B cell (primary cell): ENCODE data around the gene XYLT1. TPM values are rescaled to one million over a fixed set of nuclear protein-coding genes. Genes with fewer than 3 reads are reported as not detected.

Experiments
- ATAC-seq: fragments of 200-7000 bp; cut with Tn5 transposase; one replicate; pipeline ENCODE4 v1.10.0; 2021; ENCODE audit warnings: low read depth, mild to moderate bottlenecking, moderate number of reproducible peaks, moderate library complexity
- CTCF ChIA-PET: fragments of 350-600 bp; sonication (Branson Sonifier 250); formaldehyde crosslinking; loops from one replicate; lab custom pipeline; 2021; ENCODE audit warnings: antibody characterized with exemption, inconsistent platforms; lab: Charles Lee
- POLR2A ChIA-PET: fragments of 350-600 bp; sonication (Branson Sonifier 250); formaldehyde crosslinking; loops from one replicate; lab custom pipeline; 2021; ENCODE audit warnings: antibody characterized with exemption; lab: Charles Lee
- DNase-seq: peaks from one replicate; pipeline ENCODE4 v3.0.0; 2013
- H2AFZ ChIP-seq: 2 replicates; pipeline ENCODE4 v1.6.1; 2012; ENCODE audit warnings: mild to moderate bottlenecking, low read depth, low read length; ENCODE audit not compliant: insufficient read depth, poor library complexity, severe bottlenecking
- H3K27ac ChIP-seq, 2 donors: 1 replicate in 1 of 2; 2 replicates in 1 of 2; pipeline ENCODE4 v1.5.1; 2012 to 2013; ENCODE audit warnings: low read length in 2 of 2, mild to moderate bottlenecking in 2 of 2, moderate library complexity in 1 of 2
- H3K27me3 ChIP-seq, 4 experiments: fragments of 200-600 bp in 1 of 4; sonication (generic) in 1 of 4; replicated peaks in 1 of 4; 1 replicate in 2 of 4; 2 replicates in 2 of 4; pipeline versions ENCODE4 v1.6.1 to v1.7.0; 2013 to 2016; ENCODE audit warnings: low read length in 3 of 4, mild to moderate bottlenecking in 2 of 4, mixed read lengths in 1 of 4, moderate library complexity in 1 of 4; ENCODE audit not compliant: insufficient read depth in 4 of 4, control insufficient read depth in 3 of 4; ENCODE audit errors: control extremely low read depth in 1 of 4
- H3K36me3 ChIP-seq, 2 experiments: replicated peaks in 1 of 2; 1 replicate in 1 of 2; 2 replicates in 1 of 2; pipeline versions ENCODE4 v1.6.1 to v1.7.1; 2013; ENCODE audit warnings: low read length in 1 of 2; ENCODE audit not compliant: insufficient read depth in 2 of 2, control insufficient read depth in 1 of 2; ENCODE audit errors: control extremely low read depth in 1 of 2, extremely low read depth in 1 of 2
- H3K4me1 ChIP-seq, 2 donors: fragments of 200-600 bp in 1 of 2; sonication (generic) in 1 of 2; 1 replicate in 1 of 2; 2 replicates in 1 of 2; pipeline versions ENCODE4 v1.5.1 to v1.6.1; 2013 to 2017; ENCODE audit warnings: low read length in 2 of 2; ENCODE audit not compliant: control insufficient read depth in 2 of 2, insufficient read depth in 2 of 2
- H3K4me2 ChIP-seq: replicated peaks from 2 replicates; pipeline ENCODE3; 2012; ENCODE audit warnings: mild to moderate bottlenecking, low read depth, low read length; ENCODE audit not compliant: poor library complexity, severe bottlenecking
- H3K4me3 ChIP-seq, 5 experiments: fragments of 200-600 bp in 1 of 5; sonication (generic) in 1 of 5; 1 replicate in 3 of 5; 2 replicates in 2 of 5; pipeline versions ENCODE4 v1.5.1 to v1.7.0; 2011 to 2016; ENCODE audit warnings: low read length in 4 of 5, mild to moderate bottlenecking in 4 of 5, low read depth in 2 of 5, control low read depth in 1 of 5, moderate library complexity in 1 of 5; ENCODE audit not compliant: insufficient read depth in 1 of 5; ENCODE audit errors: control extremely low read depth in 1 of 5, extremely low read depth in 1 of 5
- H3K79me2 ChIP-seq: fragments of 200-600 bp; sonication (generic); one replicate; pipeline ENCODE4 v1.6.0; 2016; ENCODE audit warnings: low read length; ENCODE audit not compliant: control insufficient read depth, insufficient read depth
- H3K9ac ChIP-seq: fragments of 200-600 bp; sonication (generic); 2 replicates; pipeline ENCODE4 v1.6.1; 2017; ENCODE audit warnings: mild to moderate bottlenecking, low read length, moderate library complexity
- H3K9me3 ChIP-seq, 3 donors: one replicate each; pipeline versions ENCODE4 v1.6.1 to v1.7.1; 2013; ENCODE audit warnings: low read length in 2 of 3; ENCODE audit not compliant: control insufficient read depth in 2 of 3, insufficient read depth in 1 of 3; ENCODE audit errors: control extremely low read depth in 1 of 3
- H4K20me1 ChIP-seq: 2 replicates; pipeline ENCODE4 v1.6.0; 2012; ENCODE audit warnings: mild to moderate bottlenecking, low read length; ENCODE audit not compliant: insufficient read depth, control insufficient read depth, poor library complexity, severe bottlenecking
- H3K27ac Mint-ChIP-seq: one replicate; pipeline ENCODE4 v1.8.0; 2021; ENCODE audit warnings: mixed read lengths
- H3K27me3 Mint-ChIP-seq: one replicate; pipeline ENCODE4 v1.8.0; 2021; ENCODE audit warnings: mixed read lengths
- H3K4me1 Mint-ChIP-seq: one replicate; pipeline ENCODE4 v1.8.0; 2021; ENCODE audit warnings: mixed read lengths
- H3K4me3 Mint-ChIP-seq: one replicate; pipeline ENCODE4 v1.8.0; 2021; ENCODE audit warnings: mixed read lengths
- H3K9me3 Mint-ChIP-seq: one replicate; pipeline ENCODE4 v1.8.0; 2022; ENCODE audit warnings: mixed read lengths; ENCODE audit not compliant: insufficient read depth
- CTCF ChIP-seq: fragments of 200-600 bp; IDR thresholded peaks from one replicate; pipeline ENCODE4 v1.8.0; 2022; ENCODE audit warnings: antibody characterized with exemption, mild to moderate bottlenecking
- EZH2 ChIP-seq: IDR thresholded peaks from 2 replicates; pipeline ENCODE4 v1.6.1; 2012; ENCODE audit warnings: borderline replicate concordance, low read depth, mild to moderate bottlenecking, moderate library complexity, low read length; ENCODE audit not compliant: insufficient read depth, poor library complexity, severe bottlenecking
- WGBS: methylation state at CpG from one replicate; pipeline ENCODE4 v1.1.5; 2013; ENCODE audit warnings: missing lambda C conversion rate; ENCODE audit not compliant: insufficient coverage; 5-methylcytosine and 5-hydroxymethylcytosine counted together
- intact Hi-C: fragments of 100-400 bp; cut with micrococcal nuclease; formaldehyde crosslinking; loops from one replicate; pipeline ENCODE4 v1.10.0; 2022
- polyA plus RNA-seq: library from polyadenylated mRNA; depleted of rRNA; stranded (reverse); fragments of >200 nt; gene quantifications from 2 replicates; pipeline ENCODE4 v1.2.3, GENCODE V29; 2012
- total RNA-seq, 2 donors: library from RNA; stranded (reverse); fragments of 120-200 nt in 1 of 2; gene quantifications; 1 replicate in 1 of 2; 2 replicates in 1 of 2; pipeline versions ENCODE4 v1.2.3 to v1.2.4, GENCODE V29; 2013 to 2022

XYLT1 gene
- total and polyA plus RNA-seq, 2 donors (not counting 1 experiment from before 2014, with no cell fraction given), result 8.7 to 59.6 TPM

GRCh38 chr16:17367923-17368322 is 102.8 kb downstream of the XYLT1 start:
- Histone ChIP-seq H3K79me2 (peaks cover 47% of the 10 kb centered on the region), H3K9ac (no peak overlapping the region), H4K20me1 (no peaks in the 10 kb centered on the region), H3K27ac (peak overlapping the region; percentile 91 to 93), H3K4me2 (peak overlapping the region; percentile 80), H3K27me3 (no peaks in the 10 kb centered on the region), H3K9me3 (peaks cover 0 to 7% (median 0%) of the 10 kb centered on the region in 3 donors), H3K4me3 (peak overlapping the region in 1 of 5 experiments; percentile 56), H2AFZ (no peak overlapping the region), H3K4me1 (peaks cover 95% of the 10 kb centered on the region in 2 donors), H3K36me3 (no peaks in the 10 kb centered on the region)
- Mint-ChIP-seq H3K4me1 (peaks cover 89% of the 10 kb centered on the region), H3K9me3 (peaks cover 5% of the 10 kb centered on the region), H3K27ac (peak overlapping the region; percentile 93), H3K27me3 (no peaks in the 10 kb centered on the region), H3K4me3 (peak overlapping the region; percentile 49)
- no peak for DNase-seq
- intact Hi-C loops, result loop anchor here (2.0 to 10.0 kb wide), 4 partner anchors 25 to 353 kb away; no protein-coding TSS in a partner anchor
- ATAC-seq, result no peak
- ChIA-PET POLR2A (interaction anchor here (1.3 to 3.2 kb wide), 3 partner anchors 10 to 66 kb away, joined by 3 to 15 read pairs (median 6); no protein-coding TSS in a partner anchor), CTCF (interaction anchor here (0.6 to 8.4 kb wide), 7 partner anchors 9 to 279 kb away, joined by 3 to 48 read pairs (median 10); no protein-coding TSS in a partner anchor)
- 48% methylated on average over 7 of the region's 10 CpGs for WGBS
- TF ChIP-seq EZH2 (no peak), CTCF (no peak)

- Mint-ChIP-seq H3K27me3 (no peaks in the 10 kb centered on the region), H3K9me3 (peaks cover 5% of the 10 kb centered on the region), H3K4me1 (peaks cover 93% of the 10 kb centered on the region), H3K4me3 (peak overlapping the region; percentile 68), H3K27ac (peak overlapping the region; percentile 93)
- H3K9ac ChIP-seq, result peak overlapping the region; percentile 10
- no peaks in the 10 kb centered on the region for H3K36me3 ChIP-seq
- ATAC-seq (peak; percentile 51), DNase-seq (peak; percentile 84)
- no peaks in the 10 kb centered on the region for H4K20me1 ChIP-seq
- H3K4me3 ChIP-seq, result no peak overlapping the region
- peaks cover 54% of the 10 kb centered on the region for H3K79me2 ChIP-seq
- WGBS, result 16% methylated on average over 9 of the region's 9 CpGs
- ChIA-PET POLR2A (interaction anchor here (0.8 to 3.2 kb wide), 5 partner anchors 11 to 65 kb away, joined by 3 to 15 read pairs (median 3); no protein-coding TSS in a partner anchor), CTCF (interaction anchor here (0.9 to 8.4 kb wide), 8 partner anchors 10 to 212 kb away, joined by 3 to 48 read pairs (median 7); no protein-coding TSS in a partner anchor)
- H3K4me2 ChIP-seq, result peak overlapping the region; percentile 80
- no peak for TF ChIP-seq CTCF
- no peak for TF ChIP-seq EZH2
- peaks cover 0 to 7% (median 0%) of the 10 kb centered on the region in 3 donors for H3K9me3 ChIP-seq
- intact Hi-C loops, result loop anchor here (5.0 to 10.0 kb wide), 3 partner anchors 100 to 352 kb away; no protein-coding TSS in a partner anchor
- H3K27ac ChIP-seq, result peak overlapping the region; percentile 91 to 93
- H3K27me3 ChIP-seq, result no peaks in the 10 kb centered on the region
- peak overlapping the region; percentile 12 for H2AFZ ChIP-seq
- H3K4me1 ChIP-seq, result peaks cover 99 to 100% of the 10 kb centered on the region in 2 donors
These were observed 103.7 kb downstream of the XYLT1 start for GRCh38 chr16:17367036-17367435.
